GM12875 (cell line): ENCODE results near the gene FEM1C.

ENCODE experiments used
- H3K4me3 ChIP-seq: one replicate; pipeline ENCODE4 v1.5.1; 2011; ENCODE audit warnings: low read depth, low read length, control low read depth
- CTCF ChIP-seq: IDR thresholded peaks from 2 replicates; pipeline ENCODE4 v1.5.1; 2011; ENCODE audit warnings: low read depth, mild to moderate bottlenecking, control low read depth, inconsistent platforms, low read length, moderate library complexity, borderline replicate concordance; ENCODE audit not compliant: insufficient read depth

The FEM1C gene

GRCh38 chr5:115583474-115583873, 38.9 kb upstream of the FEM1C start:
- TF ChIP-seq CTCF: no peak
- no peak overlapping the region for H3K4me3 ChIP-seq

- no peak for TF ChIP-seq CTCF
- no peak overlapping the region for H3K4me3 ChIP-seq
Observed at GRCh38 chr5:115580941-115581340, 36.4 kb upstream of the FEM1C start.

DNA sequence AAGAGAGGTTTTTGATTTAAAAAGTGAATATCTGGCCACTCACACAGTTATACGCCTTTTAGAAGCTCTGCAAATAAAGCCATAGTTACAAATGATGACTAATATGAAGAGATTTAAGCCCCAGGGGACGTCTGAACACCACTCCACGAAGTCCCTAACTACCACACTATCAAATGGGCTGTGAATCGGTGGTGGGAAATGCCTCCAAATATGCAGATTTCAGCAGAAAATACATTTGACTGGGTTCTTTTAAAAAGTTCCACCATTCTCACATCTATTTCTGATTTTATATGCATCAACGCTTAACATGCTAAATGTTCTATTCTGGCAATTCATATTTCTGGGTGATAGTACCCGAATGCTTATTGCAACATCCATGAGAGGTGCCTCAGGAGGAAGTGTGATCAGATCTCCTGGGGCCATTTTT, 35.2 kb upstream of the FEM1C start:
- no peak for TF ChIP-seq CTCF
- H3K4me3 ChIP-seq: no peak overlapping the region

DNA sequence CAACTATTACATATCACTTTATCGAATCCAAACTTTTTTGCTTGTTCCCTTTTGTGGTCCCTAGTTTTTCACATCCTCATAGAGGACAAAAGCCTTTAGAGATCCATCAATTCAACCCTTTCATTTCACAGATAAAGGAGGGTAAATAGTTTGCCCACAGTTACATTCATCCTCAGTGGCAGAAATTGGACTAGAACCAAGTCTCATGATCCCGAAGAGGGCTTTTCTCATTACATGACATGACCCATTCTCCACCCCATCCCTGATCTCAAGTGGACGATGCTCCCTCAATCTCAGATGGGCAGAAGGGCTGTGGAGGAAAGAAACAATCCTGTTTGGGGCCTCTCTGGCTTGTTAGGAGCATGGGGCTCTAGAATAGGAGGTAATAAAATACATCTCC, 34.6 kb upstream of the FEM1C start:
- H3K4me3 ChIP-seq: no peak overlapping the region
- no peak for TF ChIP-seq CTCF

DNA sequence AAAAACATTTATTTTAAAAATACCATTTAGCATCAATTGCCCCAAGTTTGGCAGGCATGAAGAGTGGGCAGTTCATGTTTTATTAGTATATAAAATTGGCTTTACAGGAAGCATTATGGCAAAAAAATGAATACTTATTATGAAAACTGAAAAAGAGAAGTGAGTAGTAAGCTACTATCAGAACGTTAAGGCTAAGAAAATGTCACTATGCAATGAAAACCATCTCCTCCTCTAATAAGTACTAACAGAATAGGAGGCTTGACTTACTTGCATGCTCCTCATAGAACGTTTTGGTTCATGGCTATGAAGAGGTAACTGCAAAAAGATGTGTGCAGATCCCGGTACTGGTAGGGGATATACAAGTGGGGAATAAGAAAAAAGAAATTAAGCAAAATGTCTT, 34.1 kb upstream of the FEM1C start:
- no peak for TF ChIP-seq CTCF
- no peak overlapping the region for H3K4me3 ChIP-seq

DNA sequence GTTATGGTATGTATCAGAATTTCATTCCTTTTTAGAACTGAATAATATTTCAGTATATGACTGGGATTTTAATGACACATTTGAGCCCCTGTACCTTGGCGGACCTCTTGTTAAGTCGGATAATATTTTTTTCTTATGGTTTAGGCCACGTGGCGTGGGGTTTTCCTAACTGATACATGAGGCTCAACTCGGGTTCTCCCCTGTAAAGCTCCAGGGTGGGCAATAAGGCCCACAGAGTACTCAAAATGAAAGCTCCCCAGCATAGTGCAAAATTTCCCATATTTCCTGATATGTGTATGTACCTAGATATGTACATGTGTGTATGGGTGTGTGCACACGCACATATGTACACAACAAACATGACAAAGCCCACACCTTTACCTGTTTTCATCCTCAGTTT, 33.2 kb upstream of the FEM1C start:
- no peak overlapping the region for H3K4me3 ChIP-seq

GRCh38 chr5:115577329-115577728, 32.8 kb upstream of the FEM1C start:
- H3K4me3 ChIP-seq: no peak overlapping the region
- no peak for TF ChIP-seq CTCF

More for the DNA sequence above, 33.2 kb upstream of the FEM1C start:
- TF ChIP-seq CTCF: no peak
